WERI-Rb-1 (cell line): ENCODE measurements around the gene ERP27.

Experiments used
- DNase-seq: peaks from one replicate; pipeline ENCODE4 v3.0.0-alpha.2; 2020
- H3K27ac ChIP-seq: fragments of 250-450 bp; sonication (Bioruptor Pico); 2 replicates; pipeline ENCODE4 v1.5.1; 2020; ENCODE audit warnings: mild to moderate bottlenecking, moderate library complexity
- H3K27me3 ChIP-seq: fragments of 250-450 bp; sonication (Bioruptor Pico); 2 replicates; pipeline ENCODE4 v1.5.1; 2021; ENCODE audit warnings: mild to moderate bottlenecking, low read depth, moderate library complexity; ENCODE audit not compliant: insufficient read depth, severe bottlenecking
- H3K36me3 ChIP-seq: fragments of 250-450 bp; sonication (Bioruptor Pico); 2 replicates; pipeline ENCODE4 v1.5.1; 2020; ENCODE audit warnings: mild to moderate bottlenecking, moderate library complexity
- H3K4me3 ChIP-seq: 2 replicates; pipeline ENCODE4 v1.5.1; 2011; ENCODE audit warnings: low read depth, mild to moderate bottlenecking, control low read depth, low read length
- H3K9me3 ChIP-seq: fragments of 250-450 bp; sonication (Bioruptor Pico); 2 replicates; pipeline ENCODE4 v1.5.1; 2021; ENCODE audit warnings: mild to moderate bottlenecking, moderate library complexity; ENCODE audit not compliant: severe bottlenecking
- CTCF ChIP-seq: IDR thresholded peaks from 2 replicates; pipeline ENCODE4 v1.5.1; 2011; ENCODE audit warnings: low read depth, mild to moderate bottlenecking, control low read depth, inconsistent platforms, low read length

The ERP27 gene

DNA sequence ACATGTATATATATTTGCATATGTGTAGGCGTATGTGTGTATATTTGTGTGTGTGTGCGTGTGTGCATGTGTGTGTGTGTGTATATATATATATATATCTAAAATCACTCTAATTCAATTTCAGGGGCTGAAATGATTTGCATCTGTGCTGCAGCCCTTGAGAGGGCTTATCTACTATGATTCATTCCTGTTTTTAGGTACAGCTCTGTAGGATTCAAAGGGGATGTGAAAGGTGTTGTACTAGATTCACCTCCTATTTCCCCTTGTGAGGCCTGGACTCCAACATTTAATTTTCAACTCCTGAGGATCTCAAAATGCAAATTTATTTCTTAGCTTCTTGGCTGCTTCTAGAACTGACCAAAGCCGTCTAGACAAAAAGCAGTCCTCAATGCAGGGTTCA, 11.1 kb downstream of the ERP27 start:
- no peak overlapping the region for H3K27ac ChIP-seq
- no peak for TF ChIP-seq CTCF
- no peak overlapping the region for H3K4me3 ChIP-seq
- no peak for DNase-seq
- no peaks in the 10 kb centered on the region for H3K9me3 ChIP-seq
- no peaks in the 10 kb centered on the region for H3K36me3 ChIP-seq
- no peaks in the 10 kb centered on the region for H3K27me3 ChIP-seq

DNA sequence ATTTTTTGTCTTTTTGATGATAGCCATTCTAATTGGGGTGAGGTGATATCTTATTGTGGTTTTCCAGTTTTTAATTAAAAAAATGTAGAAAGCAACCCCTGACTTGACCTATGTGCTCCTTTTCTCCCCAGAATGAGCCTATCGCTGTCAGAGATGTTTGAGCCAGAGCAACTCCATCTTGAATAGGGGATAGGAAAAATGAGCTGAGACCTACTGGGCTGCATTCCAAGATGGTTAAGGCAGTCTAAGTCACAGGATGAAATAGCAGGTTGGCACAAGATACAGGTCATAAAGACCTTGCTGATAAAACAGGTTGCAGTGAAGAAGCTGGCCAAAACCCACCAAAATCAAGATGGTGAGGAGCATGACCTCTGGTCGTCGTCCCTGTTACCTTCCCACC, 13.8 kb downstream of the ERP27 start:
- TF ChIP-seq CTCF: no peak
- Histone ChIP-seq H3K27me3 (no peaks in the 10 kb centered on the region), H3K9me3 (no peaks in the 10 kb centered on the region), H3K36me3 (no peaks in the 10 kb centered on the region), H3K4me3 (no peak overlapping the region), H3K27ac (no peak overlapping the region)
- no peak for DNase-seq

DNA sequence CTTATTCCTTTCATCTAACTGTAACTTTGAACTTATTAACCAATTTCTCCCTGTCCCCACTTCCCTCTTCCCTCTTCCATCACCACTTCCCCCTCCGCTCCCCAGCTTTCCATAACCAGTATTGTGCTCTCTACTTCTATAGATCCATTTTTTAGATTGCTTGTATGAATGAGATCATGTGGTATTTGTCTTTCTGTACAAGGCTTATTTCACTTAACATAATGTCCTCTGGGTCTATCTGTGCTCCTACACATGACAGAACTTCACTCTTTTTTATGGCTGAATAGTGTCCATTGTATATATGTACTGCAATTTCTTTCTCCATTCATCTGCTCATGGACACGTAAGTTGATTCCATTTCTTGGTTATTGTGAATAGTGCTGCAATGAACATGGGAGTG, 14.4 kb downstream of the ERP27 start:
- H3K27ac ChIP-seq: no peak overlapping the region
- H3K36me3 ChIP-seq: no peaks in the 10 kb centered on the region
- no peak overlapping the region for H3K4me3 ChIP-seq
- no peak for TF ChIP-seq CTCF
- no peaks in the 10 kb centered on the region for H3K9me3 ChIP-seq
- DNase-seq: no peak
- H3K27me3 ChIP-seq: no peaks in the 10 kb centered on the region

DNA sequence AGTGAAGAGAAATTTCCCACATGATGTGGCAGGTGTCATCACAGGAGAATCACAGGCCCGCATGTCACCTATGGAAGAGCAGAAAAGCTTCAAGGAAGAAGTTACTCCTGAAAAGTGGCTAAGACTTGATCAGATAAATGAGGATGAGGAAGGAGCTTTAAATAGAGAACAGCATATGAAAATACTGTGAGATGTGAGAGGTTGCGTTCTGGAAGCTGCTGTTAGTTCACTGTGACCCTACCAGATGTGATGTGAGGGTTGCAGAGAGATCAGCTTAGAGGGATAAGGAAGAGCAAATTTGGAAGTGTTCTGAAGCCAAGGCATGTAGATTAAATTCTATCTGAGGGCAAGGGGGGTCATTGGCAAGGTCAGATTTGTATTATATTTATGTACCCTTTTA, 17.1 kb downstream of the ERP27 start:
- H3K27ac ChIP-seq: no peak overlapping the region
- TF ChIP-seq CTCF: no peak
- H3K36me3 ChIP-seq: no peaks in the 10 kb centered on the region

GRCh38 chr12:14920475-14921126, 17.7 kb downstream of the ERP27 start:
- no peak for DNase-seq
- Histone ChIP-seq H3K9me3 (peaks cover 3% of the 10 kb centered on the region), H3K36me3 (no peaks in the 10 kb centered on the region), H3K4me3 (no peak overlapping the region), H3K27me3 (no peaks in the 10 kb centered on the region), H3K27ac (no peak overlapping the region)
- no peak for TF ChIP-seq CTCF

More for the DNA sequence above, 17.1 kb downstream of the ERP27 start:
- peaks cover 3% of the 10 kb centered on the region for H3K9me3 ChIP-seq
- DNase-seq: no peak
- no peak overlapping the region for H3K4me3 ChIP-seq
- no peaks in the 10 kb centered on the region for H3K27me3 ChIP-seq

- peak overlapping the region; percentile 45 for H3K27ac ChIP-seq
- TF ChIP-seq CTCF: no peak
- no peak for DNase-seq
- no peak overlapping the region for H3K4me3 ChIP-seq
- peaks cover 3% of the 10 kb centered on the region for H3K9me3 ChIP-seq
- H3K36me3 ChIP-seq: no peaks in the 10 kb centered on the region
- no peaks in the 10 kb centered on the region for H3K27me3 ChIP-seq
Observed at GRCh38 chr12:14919455-14919854, 18.9 kb downstream of the ERP27 start.
